GM18951 (cell line): ENCODE results near the gene LIN37.

Source experiments
- POLR2A ChIP-seq: IDR thresholded peaks from 4 replicates; pipeline ENCODE4 v1.6.1; 2011; ENCODE audit warnings: mild to moderate bottlenecking; ENCODE audit not compliant: insufficient read length, insufficient read depth; ENCODE audit errors: extremely low read depth
- in situ Hi-C: fragments of 300-500 bp; cut with MboI; formaldehyde crosslinking; loops from one replicate; pipeline ENCODE4 v1.12.0; 2022; ENCODE audit warnings: low sequenced_read_pairs, mixed read lengths, inconsistent platforms; ENCODE audit not compliant: unreplicated experiment

LIN37 gene

GRCh38 chr19:35724560-35724959, 23.8 kb upstream of the LIN37 start:
- in situ Hi-C loops = no loop called here
- no peak for TF ChIP-seq POLR2A

GRCh38 chr19:35725216-35725861, 23.0 kb upstream of the LIN37 start:
- TF ChIP-seq POLR2A = no peak
- in situ Hi-C loops = no loop called here

- no peak for TF ChIP-seq POLR2A
- in situ Hi-C loops = no loop called here
Measured at GRCh38 chr19:35727053-35727955, 21.1 kb upstream of the LIN37 start.

GRCh38 chr19:35727956-35728706, 20.2 kb upstream of the LIN37 start:
- no peak for TF ChIP-seq POLR2A
- in situ Hi-C loops = no loop called here

GRCh38 chr19:35729021-35729420, 19.4 kb upstream of the LIN37 start:
- TF ChIP-seq POLR2A = no peak
- in situ Hi-C loops = no loop called here

- no peak for TF ChIP-seq POLR2A
- in situ Hi-C loops = no loop called here
Measured at GRCh38 chr19:35729763-35730162, 18.6 kb upstream of the LIN37 start.

- in situ Hi-C loops = no loop called here
- TF ChIP-seq POLR2A = no peak
Measured at GRCh38 chr19:35730326-35730725, 18.1 kb upstream of the LIN37 start.

- no peak for TF ChIP-seq POLR2A
- in situ Hi-C loops = no loop called here
Measured at GRCh38 chr19:35731353-35731752, 17.0 kb upstream of the LIN37 start.

GRCh38 chr19:35731779-35732405, 16.5 kb upstream of the LIN37 start:
- in situ Hi-C loops = no loop called here
- TF ChIP-seq POLR2A = no peak

- in situ Hi-C loops = no loop called here
- TF ChIP-seq POLR2A = no peak
Measured at GRCh38 chr19:35732540-35733179, 15.7 kb upstream of the LIN37 start.

GRCh38 chr19:35733180-35734125, 14.9 kb upstream of the LIN37 start:
- TF ChIP-seq POLR2A = no peak
- in situ Hi-C loops = no loop called here
